Thyroid gland (tissue), 4 donors: ENCODE measurements around the gene MIEF1. TPM values are rescaled to one million over a fixed set of nuclear protein-coding genes. Genes with fewer than 3 reads are reported as not detected.

ENCODE experiments used
- DNase-seq, 2 donors: peaks; one replicate each; pipeline ENCODE4 v3.0.0-alpha.2; 2019
- H3K27ac ChIP-seq, 3 donors: fragments of 200-600 bp; sonication (generic); 1 replicate in 2 of 3; 2 replicates in 1 of 3; pipeline ENCODE4 v1.5.1; 2016 to 2019; ENCODE audit warnings: mild to moderate bottlenecking in 1 of 3, moderate library complexity in 1 of 3
- H3K27me3 ChIP-seq: fragments of 200-600 bp; sonication (generic); one replicate; pipeline ENCODE4 v1.5.1; 2019
- H3K36me3 ChIP-seq, 2 donors: fragments of 200-600 bp; sonication (generic); one replicate each; pipeline ENCODE4 v1.5.1; 2016 to 2019
- H3K4me1 ChIP-seq, 2 donors: fragments of 200-600 bp; sonication (generic); one replicate each; pipeline ENCODE4 v1.5.1; 2017 to 2019
- H3K4me3 ChIP-seq, 3 donors: fragments of 200-600 bp; sonication (generic); replicated peaks in 1 of 3; 1 replicate in 2 of 3; 2 replicates in 1 of 3; pipeline ENCODE4 v1.5.1; 2016; ENCODE audit warnings: mild to moderate bottlenecking in 1 of 3
- H3K9me3 ChIP-seq: fragments of 200-600 bp; sonication (generic); one replicate; pipeline ENCODE4 v1.5.1; 2017
- CTCF ChIP-seq, 6 experiments: fragments of 200-600 bp in 3 of 6; fragments of 450-650 bp in 3 of 6; sonication (generic) in 3 of 6; IDR thresholded peaks; one replicate each; pipeline ENCODE4 v1.5.1; 2016 to 2019; ENCODE audit warnings: antibody characterized with exemption in 6 of 6, mild to moderate bottlenecking in 2 of 6, inconsistent platforms in 1 of 6, moderate library complexity in 1 of 6
- POLR2A ChIP-seq, 2 donors: fragments of 450-650 bp; IDR thresholded peaks; one replicate each; pipeline ENCODE4 v1.6.1; 2017; ENCODE audit warnings: antibody characterized with exemption in 2 of 2, mild to moderate bottlenecking in 2 of 2, moderate library complexity in 1 of 2
- WGBS, 2 donors: methylation state at CpG; one replicate each; pipeline ENCODE4 v1.1.5; 2017; 5-methylcytosine and 5-hydroxymethylcytosine counted together
- intact Hi-C: fragments of 100-400 bp; cut with DNase I; formaldehyde crosslinking; loops from one replicate; pipeline ENCODE4 v1.15.1; 2023
- total RNA-seq, 4 donors: library from RNA; depleted of rRNA; stranded (reverse); fragments of >200 nt; gene quantifications; one replicate each; pipeline ENCODE4 v1.2.3, GENCODE V29; 2016

MIEF1 gene
- total RNA-seq, 4 donors from 2014 or later: 21.4 to 30.5 (median 26.7) TPM

- intact Hi-C loops: no loop called here
- no peaks in the 10 kb centered on the region for H3K27me3 ChIP-seq
- H3K27ac ChIP-seq: no peak overlapping the region
- TF ChIP-seq CTCF (IDR thresholded peaks at IDR 0.05) (no peak), POLR2A (IDR thresholded peaks at IDR 0.05) (no peak)
- H3K9me3 ChIP-seq: no peaks in the 10 kb centered on the region
- no peaks in the 10 kb centered on the region for H3K4me1 ChIP-seq
- DNase-seq: no peak
- 80 to 81% methylated on average over 3 of the region's 3 CpGs for WGBS, 2 donors
- H3K4me3 ChIP-seq: no peak overlapping the region
- H3K36me3 ChIP-seq: no peaks in the 10 kb centered on the region
Measured at GRCh38 chr22:39482768-39483167, 19.3 kb upstream of the MIEF1 start.

- TF ChIP-seq POLR2A (IDR thresholded peaks at IDR 0.05) (no peak), CTCF (IDR thresholded peaks at IDR 0.05) (no peak)
- no peaks in the 10 kb centered on the region for H3K36me3 ChIP-seq
- no peaks in the 10 kb centered on the region for H3K27me3 ChIP-seq
- DNase-seq: no peak
- no peak overlapping the region for H3K27ac ChIP-seq
- intact Hi-C loops: no loop called here
- 79 to 87% methylated on average over 23 to 35 of the region's 45 CpGs for WGBS, 2 donors
- H3K9me3 ChIP-seq: no peaks in the 10 kb centered on the region
- no peaks in the 10 kb centered on the region for H3K4me1 ChIP-seq
- H3K4me3 ChIP-seq: no peak overlapping the region
Measured at GRCh38 chr22:39486951-39487825, 14.9 kb upstream of the MIEF1 start.

GRCh38 chr22:39487826-39488520, 14.1 kb upstream of the MIEF1 start:
- H3K36me3 ChIP-seq: no peaks in the 10 kb centered on the region
- TF ChIP-seq CTCF (IDR thresholded peaks at IDR 0.05): no peak
- no peak for TF ChIP-seq POLR2A (IDR thresholded peaks at IDR 0.05)
- H3K9me3 ChIP-seq: no peaks in the 10 kb centered on the region
- H3K27ac ChIP-seq: no peak overlapping the region
- no peak for DNase-seq
- WGBS, 2 donors: 96% methylated on average over 43 to 62 of the region's 70 CpGs
- no peak overlapping the region for H3K4me3 ChIP-seq
- H3K4me1 ChIP-seq: no peaks in the 10 kb centered on the region
- intact Hi-C loops: no loop called here
- no peaks in the 10 kb centered on the region for H3K27me3 ChIP-seq

GRCh38 chr22:39488563-39489083, 13.5 kb upstream of the MIEF1 start:
- TF ChIP-seq CTCF (IDR thresholded peaks at IDR 0.05) (no peak), POLR2A (IDR thresholded peaks at IDR 0.05) (no peak)
- Histone ChIP-seq H3K4me3 (no peak overlapping the region), H3K27ac (no peak overlapping the region), H3K9me3 (no peaks in the 10 kb centered on the region), H3K36me3 (no peaks in the 10 kb centered on the region), H3K27me3 (no peaks in the 10 kb centered on the region), H3K4me1 (no peaks in the 10 kb centered on the region)
- 91 to 95% methylated on average over 19 to 23 of the region's 39 CpGs for WGBS, 2 donors
- intact Hi-C loops: no loop called here
- DNase-seq: no peak
